ENCODE results near the gene EPHA10.
A peak's percentile ranks its signal among the peaks of the same experiment; 100 is the strongest.

The EPHA10 gene

GRCh38 chr1:37676281-37677142 is 88.4 kb downstream of the EPHA10 start:
- DNase-seq (ENCODE audit: low read depth in 2 of 2), result no peak

GRCh38 chr1:37673920-37674319 is 91.0 kb downstream of the EPHA10 start:
- DNase-seq (ENCODE audit: low read depth in 2 of 2), result peak; percentile 34 to 45

- DNase-seq (ENCODE audit: low read depth in 2 of 2), result no peak
Measured at GRCh38 chr1:37672136-37672870, 92.6 kb downstream of the EPHA10 start.

- DNase-seq (ENCODE audit: low read depth in 2 of 2), result no peak
Measured at GRCh38 chr1:37671261-37671660, 93.7 kb downstream of the EPHA10 start.

GRCh38 chr1:37670133-37670532 is 94.8 kb downstream of the EPHA10 start:
- DNase-seq (ENCODE audit: low read depth in 2 of 2), result no peak

- DNase-seq (ENCODE audit: low read depth in 2 of 2), result no peak
Measured at GRCh38 chr1:37667023-37667671, 97.8 kb downstream of the EPHA10 start.

GRCh38 chr1:37666241-37666867 is 98.6 kb downstream of the EPHA10 start:
- DNase-seq (ENCODE audit: low read depth in 2 of 2), result no peak
